GM12864 (cell line): ENCODE data around the gene MON1A.

ENCODE experiments used
- DNase-seq: peaks from one replicate; pipeline ENCODE4 v3.0.0-alpha.2; 2011; ENCODE audit warnings: low read depth
- H3K4me3 ChIP-seq: 2 replicates; pipeline ENCODE4 v1.5.1; 2011; ENCODE audit warnings: mild to moderate bottlenecking, low read depth, low read length, control low read depth
- CTCF ChIP-seq: IDR thresholded peaks from 2 replicates; pipeline ENCODE4 v1.5.1; 2011; ENCODE audit warnings: low read depth, mild to moderate bottlenecking, moderate library complexity, low read length, control low read depth, inconsistent platforms; ENCODE audit errors: missing control alignments

MON1A gene, protein sequence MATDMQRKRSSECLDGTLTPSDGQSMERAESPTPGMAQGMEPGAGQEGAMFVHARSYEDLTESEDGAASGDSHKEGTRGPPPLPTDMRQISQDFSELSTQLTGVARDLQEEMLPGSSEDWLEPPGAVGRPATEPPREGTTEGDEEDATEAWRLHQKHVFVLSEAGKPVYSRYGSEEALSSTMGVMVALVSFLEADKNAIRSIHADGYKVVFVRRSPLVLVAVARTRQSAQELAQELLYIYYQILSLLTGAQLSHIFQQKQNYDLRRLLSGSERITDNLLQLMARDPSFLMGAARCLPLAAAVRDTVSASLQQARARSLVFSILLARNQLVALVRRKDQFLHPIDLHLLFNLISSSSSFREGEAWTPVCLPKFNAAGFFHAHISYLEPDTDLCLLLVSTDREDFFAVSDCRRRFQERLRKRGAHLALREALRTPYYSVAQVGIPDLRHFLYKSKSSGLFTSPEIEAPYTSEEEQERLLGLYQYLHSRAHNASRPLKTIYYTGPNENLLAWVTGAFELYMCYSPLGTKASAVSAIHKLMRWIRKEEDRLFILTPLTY

GRCh38 chr3:49929291-49930167, at the start of gene MON1A:
Gene MON1A (minus strand): TSS chr3:49929811. CDS start chr3:49913346, 16,465 bp downstream.
- TF ChIP-seq CTCF = peak; percentile 25
- peak; percentile 69 for DNase-seq
- peak within 1 kb of the TSS; percentile 97 for H3K4me3 ChIP-seq

DNA sequence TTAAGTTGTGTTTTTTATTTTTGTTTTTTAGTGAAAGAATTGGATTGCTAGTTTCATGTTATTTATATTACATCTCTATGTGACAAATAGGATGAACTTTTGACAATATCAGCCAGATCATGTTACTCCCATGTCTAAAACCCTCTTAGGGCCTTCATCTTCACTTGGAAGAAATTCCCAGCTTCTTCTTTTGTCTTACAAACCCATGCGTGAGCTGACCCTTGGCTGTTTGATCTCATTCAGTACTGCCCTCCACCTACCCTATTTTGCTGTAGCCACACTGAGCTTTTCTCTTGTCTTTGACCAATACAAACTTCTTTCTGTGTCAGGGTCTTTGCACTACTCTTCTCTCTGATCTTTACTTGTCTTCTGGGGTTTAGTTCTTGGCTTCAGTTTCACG, 47.3 kb upstream of the MON1A start:
- no peak for TF ChIP-seq CTCF
- H3K4me3 ChIP-seq = no peak overlapping the region
- no peak for DNase-seq

DNA sequence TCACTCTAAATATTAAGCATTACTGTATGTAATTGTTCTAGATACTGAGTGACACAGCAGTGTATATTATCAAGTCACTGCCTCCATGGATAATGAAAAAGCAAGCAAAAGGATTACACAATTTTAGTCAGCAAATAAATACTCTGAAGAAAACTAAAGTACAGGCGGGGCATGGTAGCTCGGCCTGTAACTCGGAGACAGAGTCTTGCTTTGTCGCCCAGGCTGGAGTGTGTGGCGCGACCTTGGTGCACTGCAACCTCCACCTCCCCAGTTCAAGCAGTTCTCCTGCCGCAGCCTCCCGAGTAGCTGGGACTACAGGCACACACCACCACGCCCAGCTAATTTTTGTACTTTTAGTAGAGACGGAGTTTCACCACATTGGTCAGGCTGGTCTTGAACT, 43.0 kb upstream of the MON1A start:
- TF ChIP-seq CTCF = no peak
- H3K4me3 ChIP-seq = no peak overlapping the region
- no peak for DNase-seq

GRCh38 chr3:49968346-49968745, 38.7 kb upstream of the MON1A start:
- no peak for TF ChIP-seq CTCF
- DNase-seq = no peak
- H3K4me3 ChIP-seq = no peak overlapping the region

DNA sequence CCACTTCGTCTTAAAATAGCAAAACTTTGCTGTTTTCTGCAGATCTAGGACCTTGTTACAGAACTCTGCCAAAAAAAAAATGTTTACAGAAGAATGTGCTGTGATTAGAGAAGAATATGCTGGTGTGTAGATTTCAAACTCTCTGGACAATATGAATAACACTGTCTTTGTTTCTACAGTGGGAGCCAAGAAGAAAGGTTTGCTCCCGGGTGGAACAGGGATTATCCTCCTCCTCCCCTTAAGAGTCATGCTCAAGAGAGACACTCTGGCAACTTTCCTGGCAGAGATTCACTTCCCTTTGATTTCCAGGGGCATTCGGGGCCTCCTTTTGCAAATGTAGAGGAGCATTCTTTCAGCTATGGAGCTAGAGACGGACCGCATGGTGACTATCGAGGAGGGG, 37.7 kb upstream of the MON1A start:
- DNase-seq = no peak
- no peak for TF ChIP-seq CTCF
- no peak overlapping the region for H3K4me3 ChIP-seq

DNA sequence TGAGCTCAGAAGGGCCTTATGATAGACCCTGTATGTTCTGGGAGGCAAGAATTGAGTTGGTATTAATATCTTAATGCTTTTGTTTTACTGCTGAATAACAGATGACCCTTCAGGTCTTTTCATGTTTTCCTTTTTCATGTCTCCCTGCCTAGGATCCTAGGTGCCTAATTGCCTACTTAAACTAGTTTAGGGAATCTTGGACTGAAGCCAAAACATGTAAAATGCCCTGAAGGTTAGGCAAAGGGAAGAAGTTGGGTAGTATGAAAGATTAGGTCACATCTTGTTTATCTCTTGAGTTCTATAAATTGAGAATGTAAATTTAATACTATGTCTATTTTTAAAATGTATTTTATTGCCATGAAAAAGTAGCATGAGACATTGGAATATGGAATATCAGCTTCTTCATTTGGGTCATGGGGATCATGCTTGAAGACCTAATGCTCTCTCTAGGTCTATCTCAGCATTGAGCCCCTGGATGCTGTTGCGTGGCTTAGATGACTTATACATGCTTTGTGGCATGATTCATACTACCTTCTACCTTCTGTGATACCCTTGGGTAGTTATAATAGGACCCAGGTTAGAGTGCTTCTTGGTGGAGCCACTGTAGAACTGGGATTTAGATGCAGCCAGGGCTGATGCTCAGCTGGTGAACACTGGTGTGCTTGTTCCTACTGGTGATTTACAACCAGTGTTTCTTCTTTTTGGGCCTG, 36.8 kb upstream of the MON1A start:
- no peak for TF ChIP-seq CTCF
- DNase-seq = no peak
- no peak overlapping the region for H3K4me3 ChIP-seq
